HG02884 (cell line): Measurements from ENCODE around the gene GPR141.

ENCODE experiments used
- ATAC-seq: cut with Tn5 transposase; IDR thresholded peaks from one replicate; pipeline ENCODE4 v1.9.1; 2021; ENCODE audit warnings: mild to moderate bottlenecking, moderate library complexity; ENCODE audit not compliant: unreplicated experiment

Gene GPR141

DNA sequence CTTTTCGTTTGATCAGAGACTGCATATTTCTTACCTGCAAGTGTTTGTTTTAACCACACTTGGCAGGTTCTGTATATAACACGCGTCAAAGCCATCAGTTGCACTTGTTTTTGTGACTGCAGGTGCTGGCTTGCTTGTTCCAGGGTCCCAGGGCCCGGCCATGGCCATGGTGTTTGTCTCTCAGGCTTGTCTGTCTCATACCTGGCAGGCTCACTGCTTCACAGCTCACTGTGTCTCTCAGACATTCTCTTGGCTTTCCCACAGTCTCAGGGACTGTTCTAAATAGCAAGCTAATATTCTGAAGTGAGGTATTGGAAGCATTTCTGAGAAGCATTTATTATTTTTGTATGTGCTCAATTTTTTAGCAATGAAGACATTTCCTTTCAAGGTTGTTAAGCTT is 46.9 kb downstream of the GPR141 start:
- no peak for ATAC-seq

DNA sequence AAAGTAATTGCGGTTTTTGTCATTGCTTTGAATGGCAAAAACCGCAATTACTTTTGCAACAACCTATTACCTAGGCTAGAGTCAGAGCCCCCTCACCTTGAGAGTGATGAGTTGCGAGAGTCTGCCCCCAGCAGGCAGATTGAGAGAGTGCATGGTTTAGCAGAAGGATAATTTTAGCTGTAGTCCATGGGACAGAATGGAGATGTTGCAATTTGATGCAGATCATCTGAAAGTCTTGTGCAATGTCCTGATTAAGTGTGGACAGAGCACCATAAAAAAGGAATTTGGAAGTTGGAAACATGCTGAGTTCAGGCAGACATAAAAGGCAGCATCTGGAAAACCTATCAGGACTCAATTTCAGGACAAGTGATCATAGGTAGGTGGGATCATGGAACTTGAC is 48.7 kb downstream of the GPR141 start:
- ATAC-seq: peak; percentile 67

DNA sequence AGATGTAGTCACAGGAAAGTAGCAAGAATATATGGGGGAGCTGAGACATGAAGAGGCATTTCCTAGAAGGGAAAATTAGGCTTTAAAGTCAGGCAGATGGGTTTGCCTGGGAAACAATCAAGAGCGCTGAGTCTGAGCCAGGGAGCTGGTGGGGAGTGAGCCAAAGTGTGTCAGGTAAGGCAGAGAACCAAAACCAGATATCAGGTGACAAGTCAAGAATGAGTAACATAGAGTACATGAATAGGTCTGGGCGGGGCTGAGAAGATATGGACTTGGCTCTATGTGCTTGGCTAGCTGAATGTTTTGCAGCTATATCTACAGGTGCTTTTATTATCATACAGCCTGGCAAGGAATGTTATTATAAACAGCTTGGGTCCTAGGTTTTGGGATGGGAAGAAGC is 49.3 kb downstream of the GPR141 start:
- ATAC-seq: no peak

DNA sequence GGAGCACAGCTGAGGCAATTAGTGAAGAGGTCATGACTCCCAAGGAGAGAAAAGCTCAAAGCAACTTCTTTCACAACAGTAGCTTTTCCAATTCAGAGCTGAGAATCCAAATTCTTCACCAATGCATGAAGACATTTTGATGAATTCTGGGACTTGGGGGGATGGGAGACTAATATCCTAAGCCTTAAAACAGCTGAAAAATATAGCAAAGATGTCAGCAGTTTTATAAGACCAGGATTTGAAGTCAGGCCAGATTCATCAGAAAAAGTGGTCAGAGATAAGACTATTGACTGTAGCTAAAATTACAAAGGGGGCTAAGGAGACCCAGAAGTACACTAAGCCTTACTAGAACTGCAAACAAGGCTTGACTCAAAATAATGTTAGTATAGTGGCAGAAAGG is 51.6 kb downstream of the GPR141 start:
- no peak for ATAC-seq

DNA sequence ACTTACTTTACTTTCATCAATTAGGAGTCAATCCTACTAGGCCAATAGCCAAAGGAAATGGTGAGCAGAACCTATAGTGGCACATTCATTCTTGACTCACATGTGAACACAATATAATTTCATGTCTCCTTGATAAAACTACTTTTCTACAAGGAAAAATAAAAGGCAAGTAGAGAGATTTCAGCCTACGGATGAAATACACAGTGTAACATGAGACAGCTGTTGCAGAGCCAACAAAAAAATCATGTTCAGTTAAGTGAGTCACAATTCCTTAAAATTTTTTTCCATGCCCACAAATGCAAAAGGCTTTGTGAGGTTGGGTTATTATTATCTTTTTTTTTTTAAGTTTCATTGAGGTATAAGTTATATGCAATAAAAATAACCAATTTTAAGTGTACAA is 54.8 kb downstream of the GPR141 start:
- ATAC-seq: no peak

DNA sequence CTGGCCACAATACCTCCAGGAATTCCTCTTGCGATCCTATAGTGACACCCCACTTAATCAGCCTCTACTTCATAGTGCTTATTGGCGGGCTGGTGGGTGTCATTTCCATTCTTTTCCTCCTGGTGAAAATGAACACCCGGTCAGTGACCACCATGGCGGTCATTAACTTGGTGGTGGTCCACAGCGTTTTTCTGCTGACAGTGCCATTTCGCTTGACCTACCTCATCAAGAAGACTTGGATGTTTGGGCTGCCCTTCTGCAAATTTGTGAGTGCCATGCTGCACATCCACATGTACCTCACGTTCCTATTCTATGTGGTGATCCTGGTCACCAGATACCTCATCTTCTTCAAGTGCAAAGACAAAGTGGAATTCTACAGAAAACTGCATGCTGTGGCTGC is 56.8 kb downstream of the GPR141 start:
- ATAC-seq: no peak

DNA sequence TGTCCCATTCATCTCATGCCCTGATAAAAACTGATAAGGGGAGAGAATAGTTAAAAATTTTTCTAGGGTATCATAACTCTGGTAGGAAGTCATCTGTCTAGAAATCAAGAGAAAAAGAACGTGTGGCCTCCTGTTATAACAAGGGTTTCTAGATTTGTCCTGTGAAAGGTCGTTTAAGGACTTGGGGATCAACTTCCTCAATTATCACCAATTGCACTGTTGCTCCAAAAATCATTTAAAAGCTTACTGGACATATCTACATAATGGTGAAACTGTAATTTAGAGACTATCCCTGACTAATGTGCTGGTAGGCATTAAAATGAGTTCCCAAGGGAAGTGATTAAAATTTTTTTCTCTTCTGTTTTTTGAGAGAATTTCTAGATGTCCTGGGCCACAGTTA is 58.2 kb downstream of the GPR141 start:
- no peak for ATAC-seq

DNA sequence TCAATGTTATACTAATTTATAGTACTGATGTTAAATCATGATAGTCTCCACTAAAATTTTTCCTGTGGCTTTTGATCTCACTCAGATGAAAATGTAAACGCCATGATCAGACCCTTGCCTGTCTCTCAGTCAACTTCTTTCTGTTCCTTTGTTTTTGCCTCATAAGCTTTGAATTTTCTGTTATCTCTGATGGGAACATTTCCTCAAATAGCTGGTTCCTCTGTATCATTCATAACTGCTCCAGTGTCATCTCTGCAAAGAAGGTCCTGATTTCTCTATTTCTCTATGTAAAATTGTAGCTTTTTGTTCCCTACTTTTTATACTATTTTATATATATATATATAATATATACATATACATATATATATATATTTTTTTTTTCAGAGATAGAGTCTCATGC is 67.5 kb downstream of the GPR141 start:
- ATAC-seq: no peak

DNA sequence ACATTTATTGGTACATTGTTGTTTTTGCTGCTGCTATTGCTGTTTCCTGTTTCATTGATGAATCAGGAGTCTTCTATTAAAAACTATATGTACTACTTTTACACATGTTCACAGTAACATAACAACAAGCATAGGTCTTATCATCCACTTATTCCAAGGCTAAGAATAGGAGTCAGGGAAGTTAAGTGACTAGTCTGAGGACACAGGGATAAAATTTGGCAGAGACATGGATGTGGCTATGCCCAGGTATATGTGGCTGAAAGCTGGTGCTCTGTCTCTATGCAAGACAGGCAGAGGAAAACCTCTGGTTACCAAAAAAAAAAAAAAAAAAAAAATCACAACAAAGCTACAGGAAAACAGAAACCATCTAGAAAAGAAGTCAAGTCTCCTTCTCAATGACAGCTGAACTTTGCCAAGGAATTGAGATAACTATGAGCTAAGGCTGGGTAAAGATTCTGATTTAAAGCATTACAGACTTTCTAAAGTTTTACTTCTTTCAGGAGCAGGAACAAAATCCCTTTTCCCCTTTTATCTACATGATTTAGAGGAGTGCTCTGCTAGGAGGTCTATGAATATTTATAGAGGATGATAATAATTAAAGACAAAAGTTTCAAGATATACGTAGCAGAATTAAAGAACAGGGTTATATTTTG is 70.0 kb downstream of the GPR141 start:
- no peak for ATAC-seq

DNA sequence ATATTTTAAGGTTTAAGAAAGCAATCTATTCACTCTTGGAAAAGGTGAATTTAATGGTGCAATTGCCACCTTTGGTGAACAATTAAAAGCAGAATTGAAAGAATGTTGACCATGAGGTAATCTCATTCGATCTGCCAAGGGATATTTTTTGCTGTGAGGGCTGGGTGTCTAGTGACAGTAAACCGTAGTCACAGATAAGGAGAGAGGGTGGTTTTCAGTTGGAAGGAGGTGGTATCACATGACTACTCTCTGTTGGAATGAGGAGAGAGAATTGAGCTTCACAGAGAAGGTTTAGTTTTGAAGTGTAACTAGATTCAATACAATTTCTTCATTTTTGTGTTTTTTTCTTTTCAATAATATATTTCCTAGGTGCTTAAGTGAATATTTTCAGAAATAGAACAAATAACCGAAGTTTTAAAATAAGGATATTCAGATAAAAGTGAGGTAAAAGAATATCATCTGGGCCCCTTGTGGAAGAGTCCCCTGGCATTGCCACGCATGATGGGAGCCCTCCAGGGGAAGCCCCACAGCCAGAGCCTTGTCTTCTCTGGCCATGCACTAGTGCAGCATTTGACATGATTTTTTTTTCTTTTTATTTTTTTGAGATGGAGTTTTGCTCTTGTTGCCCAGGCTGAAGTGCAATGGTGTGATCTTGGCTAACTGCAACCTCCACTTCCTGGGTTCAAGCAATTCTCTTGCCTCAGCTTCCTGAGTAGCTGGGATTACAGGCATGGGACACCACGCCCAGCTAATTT is 73.4 kb downstream of the GPR141 start:
- ATAC-seq: no peak

DNA sequence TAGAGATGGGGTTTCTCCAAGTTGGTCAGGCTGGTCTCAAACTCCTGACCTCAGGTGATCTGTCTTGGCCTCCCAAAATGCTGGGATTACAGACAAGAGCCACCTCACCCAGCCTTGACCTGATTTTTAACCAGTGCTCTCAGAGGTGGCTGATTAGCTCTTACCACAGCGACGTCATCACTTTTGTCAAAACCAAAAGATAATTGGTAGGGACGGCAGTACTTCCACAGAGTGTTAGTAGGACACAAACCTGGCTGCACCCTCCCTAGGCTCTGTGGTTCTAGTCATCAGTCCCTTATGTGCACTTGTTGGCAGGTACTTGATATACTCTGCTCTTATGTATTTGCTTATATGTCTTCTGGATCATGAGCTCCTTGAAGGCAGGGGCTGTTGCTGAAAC is 74.0 kb downstream of the GPR141 start:
- ATAC-seq: no peak

DNA sequence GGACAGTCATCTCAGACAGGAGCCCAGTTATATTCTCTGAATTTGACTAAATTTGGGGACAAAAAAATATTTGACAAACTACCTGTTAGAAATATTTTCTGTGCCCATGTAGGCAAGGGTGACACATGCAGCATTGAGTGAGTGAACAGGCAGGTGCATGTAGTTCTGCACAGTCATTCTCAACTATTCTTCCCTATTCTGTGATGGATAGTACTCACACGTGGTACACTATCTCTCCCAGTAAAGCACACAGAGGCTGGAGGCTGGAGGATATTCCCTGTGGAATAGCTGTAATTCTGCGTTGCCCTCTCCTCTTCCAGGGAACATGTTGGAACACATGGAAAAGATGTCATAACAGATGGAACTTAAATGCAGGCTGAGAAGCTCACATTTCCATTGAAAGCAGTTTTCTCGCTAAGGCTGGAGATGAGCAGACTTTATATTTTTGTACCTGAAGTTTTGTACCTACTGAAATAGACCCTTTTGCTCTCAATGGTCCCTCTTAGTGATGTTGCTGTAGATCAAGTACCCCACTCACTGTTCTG is 75.0 kb downstream of the GPR141 start:
- no peak for ATAC-seq

DNA sequence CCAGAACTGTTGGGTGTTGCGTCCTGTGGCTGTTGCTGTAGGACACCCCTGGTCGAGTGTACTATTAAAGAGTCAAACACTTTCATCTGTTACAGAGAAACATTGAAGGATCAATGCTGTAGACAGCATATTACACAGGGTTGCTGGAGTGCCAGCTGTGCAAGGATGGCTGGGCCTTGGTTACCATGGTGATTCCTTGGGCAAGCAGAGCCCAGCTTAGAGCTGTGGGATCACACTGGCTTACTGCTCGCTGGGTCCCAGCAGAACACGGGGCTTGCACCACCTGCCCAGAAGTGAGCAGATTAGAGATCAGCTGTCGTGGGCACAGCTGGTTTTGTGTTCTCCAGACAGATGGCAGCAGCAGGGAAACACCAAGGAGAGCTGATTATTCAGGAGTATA is 76.0 kb downstream of the GPR141 start:
- ATAC-seq: no peak

DNA sequence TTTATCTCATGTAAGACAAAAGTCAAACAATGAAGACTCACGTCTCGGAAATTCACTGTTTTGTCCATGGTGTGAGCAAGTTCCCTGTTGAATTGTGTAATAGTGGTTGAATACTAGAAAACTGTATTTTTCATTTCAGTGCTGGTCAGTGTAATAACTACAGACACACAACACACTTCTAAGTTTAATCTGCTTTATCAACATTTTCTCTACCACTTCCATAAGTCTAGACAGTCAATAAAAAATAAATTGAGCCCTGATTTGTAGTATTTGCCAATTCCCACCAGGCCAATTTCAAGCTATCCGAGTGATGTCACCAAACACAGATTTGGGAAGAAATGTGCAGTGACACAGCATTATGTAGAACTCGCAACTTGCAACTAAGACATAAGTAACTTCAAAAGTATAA is 81.9 kb downstream of the GPR141 start:
- no peak for ATAC-seq

DNA sequence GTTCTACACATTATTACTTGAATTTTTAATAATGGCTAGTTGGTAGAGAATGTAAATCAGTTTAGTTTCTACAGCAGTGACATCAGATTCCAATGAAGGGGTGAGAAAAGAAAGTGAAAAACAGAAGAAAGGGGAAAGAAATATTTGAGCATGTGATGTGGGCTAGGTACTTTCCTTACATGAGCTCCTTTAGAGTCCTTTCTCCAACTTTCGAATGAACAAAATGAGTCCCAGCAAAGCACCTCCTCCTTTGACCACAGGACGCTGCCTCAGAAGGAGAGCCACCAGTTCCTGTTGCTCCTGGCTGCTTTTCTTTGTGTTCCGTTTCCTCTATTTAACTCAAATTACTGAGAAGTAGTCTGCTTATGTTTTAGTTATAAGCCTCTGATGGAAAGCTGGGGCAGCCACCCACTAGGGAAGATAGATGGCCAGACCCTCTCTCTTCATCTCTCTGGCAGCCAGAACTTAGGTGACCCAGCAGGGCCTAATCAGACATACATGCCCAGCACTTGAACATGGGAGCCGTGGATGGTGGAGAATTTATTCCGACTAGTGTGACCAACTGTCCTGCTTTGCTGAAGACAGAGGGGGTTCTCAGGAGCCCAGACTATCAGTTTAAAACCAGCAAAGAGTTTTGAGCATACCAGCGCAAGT is 82.4 kb downstream of the GPR141 start:
- ATAC-seq: peak; percentile 95

DNA sequence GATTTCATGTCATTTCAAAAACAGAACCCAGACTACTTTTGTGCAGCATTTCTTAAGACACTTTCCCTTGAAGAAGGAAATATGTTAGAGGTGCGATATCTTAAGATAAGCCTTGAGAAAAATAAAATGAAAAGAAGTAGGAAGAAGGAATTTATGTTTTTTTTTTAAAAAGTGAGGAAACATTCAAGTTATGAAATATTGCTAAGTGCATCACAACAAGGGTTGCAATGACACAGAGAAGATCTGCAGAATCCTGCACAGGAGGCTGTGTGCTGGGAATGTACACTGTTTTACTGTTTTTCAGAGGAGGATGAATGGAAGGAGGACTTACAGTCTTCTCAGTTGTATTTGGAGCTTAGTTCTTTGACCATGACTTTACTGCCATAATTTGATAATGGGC is 85.0 kb downstream of the GPR141 start:
- no peak for ATAC-seq

DNA sequence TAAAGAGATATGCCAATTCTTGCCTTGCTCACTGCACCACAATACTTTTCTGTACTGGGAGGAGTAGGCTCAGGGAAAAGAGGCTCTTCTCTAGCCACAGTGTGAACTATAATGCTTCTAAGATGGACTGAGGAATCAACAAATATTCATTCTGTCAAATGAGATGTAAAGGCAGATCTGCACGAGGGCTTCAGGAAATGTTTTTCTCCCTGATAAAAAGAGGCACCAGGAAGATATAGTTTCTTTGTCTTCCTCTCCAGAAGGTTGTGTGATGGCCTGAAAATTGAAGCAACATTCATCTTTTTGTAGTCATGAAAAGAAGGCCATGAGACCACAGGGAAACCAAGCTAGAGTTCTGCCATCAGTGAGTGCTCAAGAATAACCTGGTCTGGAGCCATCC is 85.7 kb downstream of the GPR141 start:
- no peak for ATAC-seq

DNA sequence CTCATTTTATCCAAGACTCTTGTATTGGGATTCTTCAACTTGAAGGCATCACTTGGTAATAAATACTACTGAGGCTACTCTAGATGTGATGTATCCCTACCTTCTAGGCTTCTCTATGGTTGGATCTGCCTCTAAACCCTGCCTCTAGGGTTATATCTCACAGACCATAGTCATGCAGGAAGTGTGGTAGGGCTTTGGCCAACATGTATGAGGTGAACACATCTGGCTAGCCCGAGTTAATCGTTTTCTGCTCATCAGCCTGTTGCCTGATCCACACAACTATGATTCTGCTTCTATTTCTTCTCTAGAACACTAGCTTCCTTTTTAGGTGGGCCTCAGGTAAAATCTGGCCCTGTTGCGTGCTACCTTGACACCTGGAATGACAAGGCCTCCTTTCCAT is 86.2 kb downstream of the GPR141 start:
- no peak for ATAC-seq

DNA sequence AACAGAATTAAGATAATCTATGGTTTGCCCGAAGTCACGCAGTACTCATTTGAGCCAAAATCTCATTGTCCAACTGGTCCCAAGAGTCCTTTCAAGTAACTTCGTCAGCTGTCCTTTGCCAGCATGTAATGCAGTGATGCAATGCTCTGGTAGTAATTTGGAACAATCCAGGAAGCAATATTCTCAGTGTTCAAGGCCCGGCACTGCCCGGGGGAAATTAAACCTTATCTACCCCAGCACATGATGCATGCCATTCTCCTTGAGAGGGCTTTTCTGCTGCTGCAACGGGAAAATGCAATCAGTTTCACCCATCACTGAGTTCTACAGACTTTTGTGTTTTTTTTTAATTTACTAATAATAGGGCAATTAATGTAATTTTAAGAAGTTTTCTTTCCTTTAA is 87.3 kb downstream of the GPR141 start:
- ATAC-seq: no peak

DNA sequence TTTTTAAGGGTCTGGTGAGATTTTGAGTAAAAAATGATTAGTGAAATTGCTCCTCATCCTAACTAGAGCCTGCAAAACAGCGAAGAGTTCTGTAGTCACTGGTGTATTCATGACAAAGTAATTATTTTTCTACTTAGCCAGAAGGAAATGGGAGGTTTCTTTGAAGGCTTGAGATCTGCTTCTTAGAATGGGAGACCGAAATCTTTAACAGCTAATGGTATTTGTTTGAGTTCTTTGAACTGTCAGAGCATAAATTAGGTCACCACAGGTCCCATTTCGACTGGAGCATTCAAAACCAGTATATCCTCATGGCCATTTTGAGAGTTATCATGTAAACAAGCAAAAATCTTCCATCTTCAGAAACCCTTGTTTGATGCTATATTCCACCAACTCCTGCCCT is 87.8 kb downstream of the GPR141 start:
- no peak for ATAC-seq

DNA sequence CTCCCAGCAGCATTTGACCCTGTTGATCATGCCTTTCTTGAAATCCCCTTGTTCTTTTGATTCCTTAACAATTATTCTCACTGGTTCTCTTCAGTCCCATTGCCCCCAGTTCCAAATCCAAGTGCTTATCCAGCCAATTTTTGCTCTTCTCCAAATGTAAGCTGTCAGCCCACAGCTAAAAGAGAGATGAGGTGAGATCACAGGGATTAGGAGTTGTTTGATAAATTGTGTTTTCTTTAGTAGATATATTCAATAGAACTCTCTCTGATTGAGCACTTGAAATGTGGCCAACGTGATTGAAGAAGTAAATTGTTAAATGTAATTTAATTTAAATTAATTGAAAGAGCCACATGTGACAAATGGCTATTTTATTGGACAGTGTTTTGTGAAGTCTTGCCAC is 88.2 kb downstream of the GPR141 start:
- no peak for ATAC-seq

DNA sequence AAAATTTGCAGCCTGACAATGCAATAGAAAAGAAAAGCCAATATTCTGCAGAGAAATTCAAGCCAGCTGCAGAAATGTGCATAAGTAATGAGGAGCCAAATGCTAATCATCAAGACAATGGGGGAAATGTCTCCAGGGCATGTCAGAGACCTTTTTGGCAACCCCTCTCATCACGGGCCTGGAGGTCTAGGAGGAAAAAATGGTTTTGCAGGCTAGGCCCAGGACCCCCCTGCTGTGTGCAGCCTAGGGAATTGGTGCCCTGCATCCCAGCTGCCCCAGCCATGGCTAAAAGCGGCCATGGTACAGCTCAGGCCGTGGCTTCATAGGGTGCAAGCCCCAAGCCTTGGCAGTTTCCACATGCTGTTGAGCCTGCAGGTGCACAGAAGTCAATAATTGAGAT is 92.4 kb downstream of the GPR141 start:
- ATAC-seq: no peak
